SIG-M5 treated with dmso at 0.1 percent for 504 hours (cell line): ENCODE data around the gene DROSHA.
"Not testable (repeated sequence)": the region's sequence is repeated elsewhere in the genome, so short reads cannot be mapped to it uniquely, and the experiment has no call there.

Experiments
- DNase-seq: peaks from one replicate; lab custom pipeline; 2025; ENCODE audit not compliant: unreplicated experiment; lab: John Stamatoyannopoulos, UW

DROSHA gene

GRCh38 chr5:31382051-31382878 is 149.6 kb downstream of the DROSHA start:
- no peak for DNase-seq

GRCh38 chr5:31381299-31381698 is 150.6 kb downstream of the DROSHA start:
- DNase-seq, result no peak

- no peak for DNase-seq
Measured at GRCh38 chr5:31380049-31380448, 151.8 kb downstream of the DROSHA start.

- no peak for DNase-seq
Measured at GRCh38 chr5:31378838-31379237, 153.1 kb downstream of the DROSHA start.

- no peak for DNase-seq
Measured at GRCh38 chr5:31378136-31378535, 153.8 kb downstream of the DROSHA start.

GRCh38 chr5:31377274-31377946 is 154.5 kb downstream of the DROSHA start:
- no peak for DNase-seq

- DNase-seq, result no peak
Measured at GRCh38 chr5:31375999-31376720, 155.7 kb downstream of the DROSHA start.

GRCh38 chr5:31372124-31372523 is 159.8 kb downstream of the DROSHA start:
- DNase-seq, result no peak

- no peak for DNase-seq
Measured at GRCh38 chr5:31366941-31367340, 165.0 kb downstream of the DROSHA start.

- no peak for DNase-seq
Measured at GRCh38 chr5:31365776-31366175, 166.1 kb downstream of the DROSHA start.

GRCh38 chr5:31364881-31365636 is 166.8 kb downstream of the DROSHA start:
- no peak for DNase-seq

- no peak for DNase-seq
Measured at GRCh38 chr5:31362931-31363568, 168.8 kb downstream of the DROSHA start.

- DNase-seq, result no peak
Measured at GRCh38 chr5:31362529-31362900, 169.4 kb downstream of the DROSHA start.

GRCh38 chr5:31361704-31362528 is 170.0 kb downstream of the DROSHA start:
- DNase-seq, result not testable (repeated sequence)

- no peak for DNase-seq
Measured at GRCh38 chr5:31361234-31361633, 170.7 kb downstream of the DROSHA start.

- no peak for DNase-seq
Measured at GRCh38 chr5:31359839-31360238, 172.1 kb downstream of the DROSHA start.

GRCh38 chr5:31357038-31357437 is 174.9 kb downstream of the DROSHA start:
- no peak for DNase-seq

- DNase-seq, result no peak
Measured at GRCh38 chr5:31355337-31355736, 176.6 kb downstream of the DROSHA start.
